Measurements from ENCODE around the gene YJEFN3.

Gene YJEFN3

GRCh38 chr19:19490214-19490968, 38.3 kb upstream of the YJEFN3 start:
- H3K4me3 ChIP-seq (ENCODE audit: low read length) = no peak overlapping the region
- TF ChIP-seq ZNF274 (IDR thresholded peaks at IDR 0.05; ENCODE audit: low read depth, low read length) = no peak

GRCh38 chr19:19491321-19492025, 37.2 kb upstream of the YJEFN3 start:
- H3K4me3 ChIP-seq (ENCODE audit: low read length) = no peak overlapping the region
- TF ChIP-seq ZNF274 (IDR thresholded peaks at IDR 0.05; ENCODE audit: low read depth, low read length) = no peak

- H3K4me3 ChIP-seq (ENCODE audit: low read length) = no peak overlapping the region
- no peak for TF ChIP-seq ZNF274 (IDR thresholded peaks at IDR 0.05; ENCODE audit: low read depth, low read length)
Observed at GRCh38 chr19:19492026-19492610, 36.6 kb upstream of the YJEFN3 start.

- no peak for TF ChIP-seq ZNF274 (IDR thresholded peaks at IDR 0.05; ENCODE audit: low read depth, low read length)
- no peak overlapping the region for H3K4me3 ChIP-seq (ENCODE audit: low read length)
Observed at GRCh38 chr19:19493841-19494546, 34.7 kb upstream of the YJEFN3 start.

- H3K4me3 ChIP-seq (ENCODE audit: low read length) = no peak overlapping the region
- TF ChIP-seq ZNF274 (IDR thresholded peaks at IDR 0.05; ENCODE audit: low read depth, low read length) = no peak
Observed at GRCh38 chr19:19495614-19496603, 32.8 kb upstream of the YJEFN3 start.

- no peak for TF ChIP-seq ZNF274 (IDR thresholded peaks at IDR 0.05; ENCODE audit: low read depth, low read length)
Observed at GRCh38 chr19:19498255-19498991, 30.3 kb upstream of the YJEFN3 start.

GRCh38 chr19:19499272-19499995, 29.3 kb upstream of the YJEFN3 start:
- H3K4me3 ChIP-seq (ENCODE audit: low read length) = no peak overlapping the region
- no peak for TF ChIP-seq ZNF274 (IDR thresholded peaks at IDR 0.05; ENCODE audit: low read depth, low read length)

More at GRCh38 chr19:19498255-19498991, 30.3 kb upstream of the YJEFN3 start:
- no peak overlapping the region for H3K4me3 ChIP-seq (ENCODE audit: low read length)

- H3K4me3 ChIP-seq (ENCODE audit: low read length) = no peak overlapping the region
Observed at GRCh38 chr19:19500975-19501644, 27.6 kb upstream of the YJEFN3 start.

GRCh38 chr19:19501798-19502197, 26.9 kb upstream of the YJEFN3 start:
- H3K4me3 ChIP-seq (ENCODE audit: low read length) = no peak overlapping the region
- TF ChIP-seq ZNF274 (IDR thresholded peaks at IDR 0.05; ENCODE audit: low read depth, low read length) = no peak

More at GRCh38 chr19:19500975-19501644, 27.6 kb upstream of the YJEFN3 start:
- TF ChIP-seq ZNF274 (IDR thresholded peaks at IDR 0.05; ENCODE audit: low read depth, low read length) = no peak

GRCh38 chr19:19502281-19502680, 26.4 kb upstream of the YJEFN3 start:
- H3K4me3 ChIP-seq (ENCODE audit: low read length) = no peak overlapping the region
- TF ChIP-seq ZNF274 (IDR thresholded peaks at IDR 0.05; ENCODE audit: low read depth, low read length) = no peak

GRCh38 chr19:19502808-19503602, 25.7 kb upstream of the YJEFN3 start:
- H3K4me3 ChIP-seq (ENCODE audit: low read length) = no peak overlapping the region
- TF ChIP-seq ZNF274 (IDR thresholded peaks at IDR 0.05; ENCODE audit: low read depth, low read length) = no peak

Data from GM08714 (cell line).